ENCODE data around the gene PTPRK. TPM values are rescaled to one million over a fixed set of nuclear protein-coding genes. Genes with fewer than 3 reads are reported as not detected.

Gene PTPRK
- total and polyA plus RNA-seq, 2 donors (not counting 1 experiment from before 2014, with no cell fraction given) = 16.2 to 18.7 TPM

- Histone ChIP-seq H3K9me3 (ENCODE audit: control extremely low read depth in 1 of 3, control insufficient read depth in 2 of 3, insufficient read depth in 1 of 3, low read length in 2 of 3) (no peaks in the 10 kb centered on the region), H3K36me3 (replicated peaks in 1 of 2; ENCODE audit: control extremely low read depth in 1 of 2, control insufficient read depth in 1 of 2, extremely low read depth in 1 of 2, insufficient read depth in 2 of 2, low read length in 1 of 2) (no peaks in the 10 kb centered on the region), H4K20me1 (ENCODE audit: control insufficient read depth, insufficient read depth, low read length, poor library complexity, severe bottlenecking) (no peaks in the 10 kb centered on the region), H3K27me3 (replicated peaks in 1 of 4; ENCODE audit: control extremely low read depth in 1 of 4, control insufficient read depth in 3 of 4, insufficient read depth in 4 of 4, low read length in 3 of 4) (peaks cover 0 to 2% (median 0%) of the 10 kb centered on the region in 4 experiments), H3K4me1 (ENCODE audit: control insufficient read depth in 2 of 2, insufficient read depth in 2 of 2, low read length in 2 of 2) (no peaks in the 10 kb centered on the region), H2AFZ (ENCODE audit: insufficient read depth, low read depth, low read length, poor library complexity, severe bottlenecking) (no peak overlapping the region), H3K27ac (ENCODE audit: low read length in 2 of 2) (no peak overlapping the region), H3K4me3 (ENCODE audit: control extremely low read depth in 1 of 5, extremely low read depth in 1 of 5, insufficient read depth in 1 of 5, low read depth in 2 of 5, low read length in 4 of 5) (no peak overlapping the region), H3K79me2 (ENCODE audit: control insufficient read depth, insufficient read depth, low read length) (no peaks in the 10 kb centered on the region), H3K4me2 (replicated peaks; ENCODE audit: low read depth, low read length, poor library complexity, severe bottlenecking) (no peak overlapping the region), H3K9ac (ENCODE audit: low read length) (no peak overlapping the region)
- Mint-ChIP-seq H3K27ac (no peak overlapping the region), H3K4me3 (no peak overlapping the region), H3K4me1 (no peaks in the 10 kb centered on the region), H3K9me3 (ENCODE audit: insufficient read depth) (no peaks in the 10 kb centered on the region), H3K27me3 (no peaks in the 10 kb centered on the region)
- 99% methylated on average over 4 of the region's 5 CpGs for WGBS (ENCODE audit: insufficient coverage)
- POLR2A ChIA-PET = no interaction called here
- ATAC-seq (ENCODE audit: low read depth) = no peak
- no peak for DNase-seq
- CTCF ChIA-PET = no interaction called here
- TF ChIP-seq CTCF (IDR thresholded peaks at IDR 0.05) (no peak), EZH2 (IDR thresholded peaks at IDR 0.05; ENCODE audit: borderline replicate concordance, insufficient read depth, low read depth, low read length, poor library complexity, severe bottlenecking) (no peak)
- intact Hi-C loops (cut with micrococcal nuclease) = no loop called here
These were observed 217.5 kb downstream of the PTPRK start for GRCh38 chr6:128302942-128303341.

GRCh38 chr6:128295670-128296069 lies 224.7 kb downstream of the PTPRK start:
- CTCF ChIA-PET = no interaction called here
- TF ChIP-seq CTCF (IDR thresholded peaks at IDR 0.05) (no peak), EZH2 (IDR thresholded peaks at IDR 0.05; ENCODE audit: borderline replicate concordance, insufficient read depth, low read depth, low read length, poor library complexity, severe bottlenecking) (no peak)

More at GRCh38 chr6:128295670-128296069, 224.7 kb downstream of the PTPRK start:
- no peaks in the 10 kb centered on the region for H3K4me1 Mint-ChIP-seq
- POLR2A ChIA-PET = no interaction called here
- no peaks in the 10 kb centered on the region for H3K4me1 ChIP-seq (ENCODE audit: control insufficient read depth in 2 of 2, insufficient read depth in 2 of 2, low read length in 2 of 2)
- H3K36me3 ChIP-seq (replicated peaks in 1 of 2; ENCODE audit: control extremely low read depth in 1 of 2, control insufficient read depth in 1 of 2, extremely low read depth in 1 of 2, insufficient read depth in 2 of 2, low read length in 1 of 2) = no peaks in the 10 kb centered on the region
- H3K27ac ChIP-seq (ENCODE audit: low read length in 2 of 2) = no peak overlapping the region
- no peaks in the 10 kb centered on the region for H3K27me3 Mint-ChIP-seq
- WGBS (ENCODE audit: insufficient coverage) = 64% methylated on average over 1 of the region's 2 CpGs
- intact Hi-C loops (cut with micrococcal nuclease) = no loop called here
- no peaks in the 10 kb centered on the region for H3K9me3 ChIP-seq (ENCODE audit: control extremely low read depth in 1 of 3, control insufficient read depth in 2 of 3, insufficient read depth in 1 of 3, low read length in 2 of 3)
- H3K27ac Mint-ChIP-seq = no peak overlapping the region
- no peaks in the 10 kb centered on the region for H3K79me2 ChIP-seq (ENCODE audit: control insufficient read depth, insufficient read depth, low read length)
- no peaks in the 10 kb centered on the region for H4K20me1 ChIP-seq (ENCODE audit: control insufficient read depth, insufficient read depth, low read length, poor library complexity, severe bottlenecking)
- H2AFZ ChIP-seq (ENCODE audit: insufficient read depth, low read depth, low read length, poor library complexity, severe bottlenecking) = no peak overlapping the region
- H3K9ac ChIP-seq (ENCODE audit: low read length) = no peak overlapping the region
- no peak for DNase-seq
- no peak overlapping the region for H3K4me2 ChIP-seq (replicated peaks; ENCODE audit: low read depth, low read length, poor library complexity, severe bottlenecking)
- H3K4me3 Mint-ChIP-seq = no peak overlapping the region
- no peaks in the 10 kb centered on the region for H3K27me3 ChIP-seq (replicated peaks in 1 of 4; ENCODE audit: control extremely low read depth in 1 of 4, control insufficient read depth in 3 of 4, insufficient read depth in 4 of 4, low read length in 3 of 4)
- no peak for ATAC-seq (ENCODE audit: low read depth)
- H3K9me3 Mint-ChIP-seq (ENCODE audit: insufficient read depth) = peaks cover 3% of the 10 kb centered on the region
- H3K4me3 ChIP-seq (ENCODE audit: control extremely low read depth in 1 of 5, extremely low read depth in 1 of 5, insufficient read depth in 1 of 5, low read depth in 2 of 5, low read length in 4 of 5) = no peak overlapping the region
